GM10266 (cell line): ENCODE measurements around the gene TRPM4.

Experiments used
- DNase-seq: peaks from one replicate; pipeline ENCODE4 v3.0.0; 2012; ENCODE audit errors: extremely low spot score
- CTCF ChIP-seq: IDR thresholded peaks from 2 replicates; pipeline ENCODE4 v1.5.1; 2012; ENCODE audit warnings: mild to moderate bottlenecking, low read depth; ENCODE audit not compliant: control insufficient read depth, insufficient read depth; ENCODE audit errors: missing control alignments

Gene TRPM4

GRCh38 chr19:49249933-49250332 is 92.3 kb downstream of the TRPM4 start:
- DNase-seq = no peak
- TF ChIP-seq CTCF = no peak

- TF ChIP-seq CTCF = no peak
- DNase-seq = no peak
Observed at GRCh38 chr19:49255674-49256073, 98.1 kb downstream of the TRPM4 start.

GRCh38 chr19:49256691-49257090 is 99.1 kb downstream of the TRPM4 start:
- no peak for DNase-seq

More at GRCh38 chr19:49256691-49257090, 99.1 kb downstream of the TRPM4 start:
- TF ChIP-seq CTCF = no peak
